KBM-7 (cell line): ENCODE measurements around the gene ZNF280D.
"Not testable (repeated sequence)": the region's sequence is repeated elsewhere in the genome, so short reads cannot be mapped to it uniquely, and the experiment has no call there.

Experiments used
- DNase-seq: peaks from one replicate; pipeline ENCODE4 v3.0.0-alpha.2; 2015
- in situ Hi-C: fragments of 300-500 bp; cut with MboI; formaldehyde crosslinking; loops from 2 replicates; pipeline ENCODE4 v1.14.3; 2020; ENCODE audit warnings: low sequenced_read_pairs, low pct_unique_long_range_greater_than_20kb, mixed read lengths

ZNF280D gene, protein sequence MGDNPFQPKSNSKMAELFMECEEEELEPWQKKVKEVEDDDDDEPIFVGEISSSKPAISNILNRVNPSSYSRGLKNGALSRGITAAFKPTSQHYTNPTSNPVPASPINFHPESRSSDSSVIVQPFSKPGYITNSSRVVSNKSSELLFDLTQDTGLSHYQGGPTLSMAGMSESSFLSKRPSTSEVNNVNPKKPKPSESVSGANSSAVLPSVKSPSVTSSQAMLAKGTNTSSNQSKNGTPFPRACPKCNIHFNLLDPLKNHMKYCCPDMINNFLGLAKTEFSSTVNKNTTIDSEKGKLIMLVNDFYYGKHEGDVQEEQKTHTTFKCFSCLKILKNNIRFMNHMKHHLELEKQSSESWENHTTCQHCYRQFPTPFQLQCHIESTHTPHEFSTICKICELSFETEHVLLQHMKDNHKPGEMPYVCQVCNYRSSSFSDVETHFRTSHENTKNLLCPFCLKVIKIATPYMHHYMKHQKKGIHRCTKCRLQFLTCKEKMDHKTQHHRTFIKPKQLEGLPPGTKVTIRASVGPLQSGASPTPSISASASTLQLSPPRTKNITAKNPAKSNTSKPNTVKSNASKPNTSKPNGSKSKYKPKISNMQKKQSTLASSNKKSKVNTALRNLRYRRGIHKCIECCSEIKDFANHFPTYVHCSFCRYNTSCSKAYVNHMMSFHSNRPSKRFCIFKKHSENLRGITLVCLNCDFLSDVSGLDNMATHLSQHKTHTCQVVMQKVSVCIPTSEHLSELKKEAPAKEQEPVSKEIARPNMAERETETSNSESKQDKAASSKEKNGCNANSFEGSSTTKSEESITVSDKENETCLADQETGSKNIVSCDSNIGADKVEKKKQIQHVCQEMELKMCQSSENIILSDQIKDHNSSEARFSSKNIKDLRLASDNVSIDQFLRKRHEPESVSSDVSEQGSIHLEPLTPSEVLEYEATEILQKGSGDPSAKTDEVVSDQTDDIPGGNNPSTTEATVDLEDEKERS

DNA sequence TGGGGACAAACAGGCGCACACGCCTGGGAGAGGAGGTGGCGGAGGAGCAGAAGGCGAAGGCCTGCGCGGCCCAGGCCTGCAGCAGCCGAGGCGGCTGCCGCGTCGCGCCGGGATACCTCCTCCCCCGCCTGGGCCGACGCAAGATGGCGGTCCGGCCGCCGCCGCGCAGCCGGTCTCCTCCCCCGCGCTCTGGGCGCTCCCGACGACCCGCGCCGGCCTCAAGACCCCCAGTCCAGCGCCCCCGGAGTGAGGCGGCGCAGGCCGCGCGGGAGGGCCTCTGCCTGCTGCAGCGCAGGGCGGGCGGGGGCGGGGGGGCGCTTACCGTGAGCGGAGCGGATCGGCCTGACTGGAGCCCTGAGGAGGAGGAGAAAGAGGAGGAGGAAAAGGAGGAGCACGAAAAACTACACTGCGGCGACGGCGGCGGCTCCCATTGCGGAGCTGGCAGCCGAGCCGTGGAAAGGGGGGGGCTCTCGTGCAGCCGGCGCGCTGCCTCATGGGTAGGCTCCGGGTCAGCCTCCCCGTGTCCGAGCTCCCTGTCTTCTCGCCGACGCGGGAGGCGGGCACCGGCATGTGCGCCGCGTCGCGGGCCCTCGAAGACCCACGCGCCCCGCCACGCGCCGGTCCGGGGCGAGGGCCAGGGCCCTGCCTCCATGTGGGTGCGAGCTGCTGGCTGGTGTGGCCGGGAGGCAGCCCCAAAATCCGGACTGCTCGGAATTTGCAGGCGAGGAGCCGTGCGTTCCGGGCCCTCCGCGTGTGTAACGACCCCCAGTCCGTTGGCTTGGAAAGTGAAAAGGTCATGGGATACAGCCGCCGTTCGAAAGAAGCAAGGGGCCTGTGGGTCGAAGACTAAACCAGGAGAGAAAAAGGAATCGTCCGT is at the start of gene ZNF280D:
Gene ZNF280D, minus strand, starts transcription at position 374 of the 877 bp plus-strand sequence. CDS start 26,400 bp downstream, outside the sequence.
- DNase-seq, result peak; percentile 89
- in situ Hi-C loops, result no loop called here

GRCh38 chr15:56782306-56782705 is 49.0 kb upstream of the ZNF280D start:
- no peak for DNase-seq
- in situ Hi-C loops, result no loop called here

GRCh38 chr15:56781666-56782065 is 48.4 kb upstream of the ZNF280D start:
- no peak for DNase-seq
- in situ Hi-C loops, result no loop called here

DNA sequence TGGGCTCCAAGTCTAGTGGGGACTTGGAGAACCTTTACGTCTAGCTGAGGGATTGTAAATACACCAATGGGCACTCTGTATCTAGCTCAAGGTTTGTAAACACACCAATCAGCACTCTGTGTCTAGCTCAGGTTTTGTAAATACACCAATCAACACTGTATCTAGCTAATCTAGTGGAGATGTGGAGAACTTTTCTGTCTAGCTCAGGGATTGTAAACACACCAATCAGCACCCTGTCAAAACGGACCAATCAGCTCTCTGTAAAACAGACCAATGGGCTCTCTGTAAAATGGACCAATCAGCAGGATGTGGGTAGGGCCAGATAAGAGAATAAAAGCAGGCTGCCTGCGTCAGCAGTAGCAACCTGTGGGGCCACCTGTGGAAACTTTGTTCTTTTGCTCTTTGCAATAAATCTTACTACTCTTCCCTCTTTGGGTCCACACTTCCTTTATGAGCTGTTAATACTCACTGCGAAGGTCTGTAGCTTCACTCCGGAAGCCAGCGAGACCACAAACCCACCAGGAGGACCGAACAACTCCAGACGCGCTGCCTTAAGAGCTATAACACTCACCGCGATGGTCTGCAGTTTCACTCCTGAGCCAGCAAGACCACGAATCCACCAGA is 46.9 kb upstream of the ZNF280D start:
- in situ Hi-C loops, result not testable (repeated sequence)
- peak; percentile 96 for DNase-seq

- DNase-seq, in situ Hi-C loops: not testable (repeated sequence)
Observed at GRCh38 chr15:56779449-56779848, 46.1 kb upstream of the ZNF280D start.

- in situ Hi-C loops, result no loop called here
- DNase-seq, result no peak
Observed at GRCh38 chr15:56778761-56779160, 45.5 kb upstream of the ZNF280D start.

DNA sequence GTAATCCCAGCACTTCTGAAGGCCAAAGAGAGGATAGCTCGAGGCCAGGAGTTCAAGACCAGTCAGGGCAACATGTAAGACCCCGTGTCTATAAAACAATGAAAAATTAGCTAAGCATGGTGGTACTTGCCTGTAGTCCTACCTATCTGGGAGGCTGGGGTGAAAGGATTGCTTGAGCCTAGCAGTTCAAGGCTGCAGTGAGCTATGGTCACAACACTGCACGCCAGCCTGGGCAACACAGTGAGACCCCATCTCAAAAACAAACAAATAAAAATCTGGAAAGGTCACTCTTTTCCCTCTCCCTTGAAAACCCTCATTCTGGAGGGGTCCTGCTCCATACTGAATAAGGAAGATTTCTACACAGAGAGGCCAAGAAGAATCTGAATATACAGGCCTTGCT is 43.5 kb upstream of the ZNF280D start:
- in situ Hi-C loops, result no loop called here
- no peak for DNase-seq

DNA sequence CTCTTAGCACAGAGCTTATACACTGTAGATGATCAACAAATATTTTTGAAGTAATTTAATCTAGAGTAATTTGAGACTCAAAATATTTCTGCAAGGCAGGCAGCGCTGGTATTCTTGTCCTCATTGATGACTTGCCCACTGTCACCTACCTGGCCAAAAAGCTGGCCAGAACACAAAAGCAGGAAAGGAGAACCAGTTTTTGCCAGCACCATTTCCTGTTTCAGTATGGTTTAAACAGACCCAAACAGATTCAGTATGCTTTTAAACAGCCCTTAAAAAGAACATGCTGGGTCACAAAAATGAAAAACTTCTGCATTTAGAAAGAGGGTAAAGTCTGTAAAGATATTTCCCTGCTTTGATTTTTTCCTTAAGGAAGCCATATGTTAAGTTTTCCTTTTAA is 42.3 kb upstream of the ZNF280D start:
- DNase-seq, result peak; percentile 42
- in situ Hi-C loops, result no loop called here

GRCh38 chr15:56774356-56774755 is 41.0 kb upstream of the ZNF280D start:
- in situ Hi-C loops, result no loop called here
- peak; percentile 84 for DNase-seq

DNA sequence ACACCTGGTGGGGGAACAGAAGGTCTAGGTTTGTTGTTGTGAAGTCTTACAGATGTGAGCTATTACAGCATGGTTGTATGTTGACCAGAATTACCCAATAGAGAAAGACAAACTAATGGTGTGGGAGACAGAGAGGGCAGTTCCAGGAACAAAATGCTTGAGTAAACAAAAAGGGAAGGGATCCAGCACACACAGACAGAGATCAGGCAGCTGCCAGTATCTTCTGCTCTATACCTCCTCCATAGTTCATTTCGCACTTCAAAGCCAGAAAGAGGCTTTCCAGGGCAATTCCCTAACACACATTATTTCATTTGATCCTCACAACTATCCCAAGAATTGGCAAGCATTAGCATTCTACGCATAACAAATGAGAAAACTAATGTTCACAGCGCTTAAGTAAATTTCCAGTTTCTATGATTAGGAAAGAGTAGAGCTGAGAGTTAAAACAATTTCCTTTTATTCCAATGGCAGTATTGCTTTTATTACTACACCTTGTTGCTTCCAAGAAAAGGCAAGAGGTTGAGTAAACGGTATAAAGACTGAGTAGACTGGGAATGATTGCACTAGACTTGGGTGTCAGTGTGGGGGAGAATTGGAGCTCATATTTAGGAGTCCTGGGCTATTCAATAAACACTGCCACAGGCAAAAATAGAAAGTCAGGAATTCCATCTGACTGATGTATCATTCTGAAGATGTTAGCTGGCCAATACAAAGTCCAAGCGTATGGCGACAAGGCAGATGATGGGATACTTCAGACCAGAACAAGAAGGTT is 39.7 kb upstream of the ZNF280D start:
- in situ Hi-C loops, result no loop called here
- peak; percentile 42 for DNase-seq

DNA sequence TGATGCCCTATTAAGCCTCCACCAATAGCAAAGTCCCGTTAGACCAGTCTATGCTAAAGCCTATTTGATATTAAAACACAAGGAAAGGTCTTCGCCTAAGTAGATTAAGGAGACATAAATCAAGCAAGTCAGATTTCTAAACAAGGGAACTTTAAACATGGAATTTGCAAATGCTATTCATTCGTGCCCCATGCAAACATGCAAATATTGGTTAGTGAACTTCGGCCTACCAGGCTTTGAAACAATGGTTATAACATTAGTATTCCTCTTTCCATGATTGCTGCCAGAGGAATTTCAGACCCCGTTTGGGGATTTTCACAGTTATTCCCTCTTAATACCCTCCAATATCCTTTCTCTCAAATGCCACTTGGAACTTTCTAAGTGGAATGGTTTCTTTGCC is 36.9 kb upstream of the ZNF280D start:
- in situ Hi-C loops, result no loop called here
- DNase-seq, result no peak

DNA sequence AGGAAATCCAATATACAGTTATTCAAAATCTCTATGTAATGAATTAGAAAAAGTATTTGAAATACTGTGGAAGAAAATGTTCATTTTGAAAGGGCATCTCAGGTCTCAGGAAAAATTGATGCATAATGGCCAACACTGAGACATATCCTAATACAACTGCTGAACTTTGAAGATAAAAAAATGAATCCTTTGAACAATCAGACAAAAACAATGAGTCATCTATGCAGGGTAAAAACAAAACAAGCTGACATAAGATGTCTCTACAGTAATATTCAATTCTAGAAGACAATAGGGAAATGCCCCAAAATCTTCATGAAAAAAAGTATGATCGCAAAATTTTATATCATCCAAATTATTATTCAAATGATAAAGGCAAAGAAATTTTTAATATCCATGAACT is 34.0 kb upstream of the ZNF280D start:
- in situ Hi-C loops, result no loop called here
- DNase-seq, result no peak

DNA sequence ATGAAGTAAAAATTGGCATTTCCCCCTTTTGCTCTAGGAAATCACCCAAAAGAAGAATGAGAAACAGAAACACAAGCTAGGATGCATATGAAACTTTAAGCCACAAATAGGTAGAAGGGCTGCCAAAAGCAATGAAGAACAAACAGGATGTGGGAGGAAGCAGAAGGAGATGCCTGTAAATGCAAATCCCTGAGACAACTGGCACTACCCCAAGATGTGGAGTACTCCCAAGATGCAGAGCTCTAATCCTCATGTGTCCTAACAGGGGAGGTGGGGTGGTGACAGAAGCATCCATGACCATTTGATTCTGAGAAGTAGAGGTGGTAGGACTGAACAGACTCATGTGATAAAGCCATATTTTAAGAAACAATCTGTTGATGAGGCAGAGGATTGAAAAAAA is 31.9 kb upstream of the ZNF280D start:
- in situ Hi-C loops, result no loop called here
- peak; percentile 80 for DNase-seq

- in situ Hi-C loops, result no loop called here
Observed at GRCh38 chr15:56763141-56763895, 30.0 kb upstream of the ZNF280D start.

GRCh38 chr15:56760186-56760585 is 26.9 kb upstream of the ZNF280D start:
- no peak for DNase-seq
- in situ Hi-C loops, result no loop called here

More at GRCh38 chr15:56763141-56763895, 30.0 kb upstream of the ZNF280D start:
- no peak for DNase-seq

DNA sequence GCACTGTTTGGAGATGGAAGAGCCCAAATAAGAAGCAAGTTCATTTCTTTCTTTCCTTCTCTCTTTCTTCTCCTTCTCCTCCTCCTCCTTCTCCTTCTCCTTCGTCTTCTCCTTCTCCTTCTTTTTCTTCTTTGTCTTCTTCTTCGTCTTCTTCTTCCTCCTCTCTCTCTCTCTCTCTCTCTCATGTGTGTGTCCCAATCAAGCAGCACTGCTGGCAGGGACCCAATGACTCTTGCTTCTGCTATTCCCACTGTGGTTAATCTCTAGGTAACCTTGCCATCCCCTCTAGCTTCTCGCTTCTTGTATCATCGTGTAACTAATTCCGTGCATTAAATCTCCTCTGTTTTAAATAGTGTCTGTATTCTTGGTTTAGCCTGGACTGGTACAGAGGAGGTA is 26.1 kb upstream of the ZNF280D start:
- DNase-seq, result peak; percentile 55
- in situ Hi-C loops, result no loop called here

DNA sequence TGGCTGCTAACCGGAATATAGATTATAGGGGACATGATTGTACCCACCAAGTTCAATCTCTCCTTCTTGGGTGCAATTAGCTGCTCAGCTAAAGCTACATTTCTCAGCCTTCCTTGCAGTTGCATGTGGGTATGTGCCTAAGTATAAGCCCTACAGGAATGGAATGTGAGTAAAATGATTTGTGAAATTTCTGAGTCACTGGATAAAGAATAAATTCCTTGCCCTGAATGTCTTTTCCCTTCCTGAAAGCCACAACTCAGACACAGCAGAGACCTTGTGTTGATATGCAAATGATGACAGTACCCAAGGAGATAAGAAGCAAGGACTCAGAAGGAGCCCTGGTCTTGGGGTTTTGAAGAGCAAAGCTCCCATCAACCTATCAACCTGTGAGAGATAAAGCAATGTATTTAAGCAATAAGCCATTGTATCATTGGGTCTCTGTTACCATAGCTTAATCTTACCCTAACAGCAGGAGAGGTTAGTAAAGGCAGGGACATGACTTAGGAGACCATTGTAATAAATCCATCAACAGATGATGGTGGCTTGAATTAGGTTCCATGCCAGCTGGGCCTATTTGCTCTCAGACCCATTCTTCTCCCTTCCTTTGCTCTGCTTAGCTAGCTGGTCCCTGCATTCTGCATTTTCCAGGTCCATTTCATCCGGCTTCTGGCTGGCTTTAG is 25.6 kb upstream of the ZNF280D start:
- no peak for DNase-seq
- in situ Hi-C loops, result no loop called here
